Tongue (tissue), 3 donors: ENCODE data around the gene SNRNP70. TPM values are rescaled to one million over a fixed set of nuclear protein-coding genes. Genes with fewer than 3 reads are reported as not detected.
A peak's percentile ranks its signal among the peaks of the same experiment; 100 is the strongest.

Source experiments
- DNase-seq: peaks from one replicate; pipeline ENCODE4 v3.0.0-alpha.2; 2015
- small RNA-seq: library from RNA; depleted of rRNA; stranded (forward); fragments of <200 nt; gene quantifications from one replicate; pipeline ENCODE3, GENCODE V24; 2014; ENCODE audit warnings: low replicate concordance
- total RNA-seq: library from RNA; depleted of rRNA; stranded (reverse); fragments of >200 nt; gene quantifications from one replicate; pipeline ENCODE4 v1.2.3, GENCODE V29; 2014

Gene SNRNP70
- total RNA-seq, 1 donor from 2014 or later: 150 TPM

DNA sequence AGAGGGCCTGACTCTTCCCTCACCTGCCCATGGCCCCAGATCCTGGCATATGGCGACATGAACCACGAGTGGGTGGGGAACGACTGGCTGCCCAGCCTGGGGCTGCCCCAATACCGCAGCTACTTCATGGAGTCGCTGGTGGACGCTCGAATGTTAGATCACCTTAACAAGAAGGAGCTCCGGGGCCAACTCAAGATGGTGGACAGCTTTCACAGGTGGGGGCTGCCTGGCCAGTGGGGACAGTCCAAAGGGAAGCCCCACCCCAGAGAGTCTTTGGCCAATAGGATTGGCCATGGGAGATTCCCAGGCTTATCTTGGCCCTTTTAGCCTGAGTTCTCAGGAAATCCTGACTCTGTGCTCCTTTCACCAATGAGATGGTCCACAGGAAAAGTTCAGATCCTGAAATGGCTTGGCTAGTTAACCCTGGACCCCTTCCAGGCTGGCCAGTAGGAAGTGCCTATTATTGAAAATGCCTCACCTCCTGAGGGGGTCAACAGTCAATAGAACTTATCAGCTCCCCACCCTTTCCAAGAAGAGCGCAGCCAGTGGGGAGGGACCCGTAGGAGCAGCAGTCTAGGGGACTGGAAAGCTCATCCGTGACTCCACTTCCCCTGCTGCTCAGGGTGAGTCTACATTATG, 62.9 kb downstream of the SNRNP70 start:
- DNase-seq: no peak

DNA sequence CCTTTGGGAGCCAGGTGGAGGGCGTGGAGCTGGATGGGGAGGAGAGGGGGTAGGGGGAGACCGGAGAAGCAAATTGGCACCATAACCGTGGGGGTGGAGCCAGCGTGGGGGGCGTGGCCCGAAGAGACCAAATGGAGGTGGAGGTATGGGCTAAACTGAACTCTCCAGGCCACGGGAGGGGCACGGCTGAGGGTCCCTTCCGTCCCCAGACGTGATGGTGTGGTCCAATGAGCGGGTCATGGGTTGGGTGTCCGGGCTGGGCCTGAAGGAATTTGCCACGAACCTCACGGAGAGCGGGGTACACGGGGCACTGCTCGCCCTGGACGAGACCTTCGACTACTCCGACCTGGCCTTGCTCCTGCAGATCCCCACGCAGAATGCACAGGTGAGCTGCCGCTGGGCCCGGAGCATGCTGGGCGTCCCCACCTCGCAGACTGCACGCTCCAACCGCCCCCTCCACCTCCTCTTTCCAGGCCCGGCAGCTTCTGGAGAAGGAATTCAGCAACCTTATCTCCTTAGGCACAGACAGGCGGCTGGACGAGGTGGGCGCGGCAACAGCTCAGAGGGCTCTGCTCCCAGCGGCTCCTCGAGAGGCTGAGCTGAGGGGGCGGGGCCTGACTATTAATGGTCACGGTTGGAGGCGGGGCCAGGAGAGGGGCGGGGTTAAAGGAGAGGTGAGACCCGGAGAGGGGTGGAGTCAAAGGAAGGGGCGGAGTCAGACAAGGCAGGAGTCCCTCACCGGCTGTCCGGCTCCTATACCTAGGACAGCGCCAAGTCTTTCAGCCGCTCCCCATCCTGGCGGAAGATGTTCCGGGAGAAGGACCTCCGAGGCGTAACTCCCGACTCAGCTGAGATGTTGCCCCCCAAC, 63.8 kb downstream of the SNRNP70 start:
- DNase-seq: peak; percentile 99

DNA sequence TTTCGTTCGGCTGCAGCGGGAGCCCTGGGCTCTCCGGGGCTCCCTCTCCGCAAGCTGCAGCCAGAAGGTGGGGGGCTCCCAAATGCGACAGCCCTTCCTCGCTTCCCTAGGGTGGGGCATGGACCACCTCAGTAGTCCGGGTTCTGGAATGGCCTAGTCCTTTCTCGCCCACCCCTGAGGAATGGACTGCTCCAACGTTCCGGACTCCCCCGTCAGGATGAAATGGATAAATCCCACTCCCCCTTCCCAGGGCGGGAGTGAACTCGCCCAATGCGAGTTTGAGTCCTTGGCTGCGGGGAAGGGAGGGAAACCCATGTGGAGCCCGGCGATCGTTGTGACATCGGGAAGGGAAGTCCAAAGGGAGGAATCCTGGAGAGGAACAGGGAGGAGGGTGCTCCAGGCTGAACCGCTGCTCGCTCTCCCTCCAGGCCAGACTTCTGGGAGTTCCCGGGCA, 64.4 kb downstream of the SNRNP70 start:
- DNase-seq: peak; percentile 96

DNA sequence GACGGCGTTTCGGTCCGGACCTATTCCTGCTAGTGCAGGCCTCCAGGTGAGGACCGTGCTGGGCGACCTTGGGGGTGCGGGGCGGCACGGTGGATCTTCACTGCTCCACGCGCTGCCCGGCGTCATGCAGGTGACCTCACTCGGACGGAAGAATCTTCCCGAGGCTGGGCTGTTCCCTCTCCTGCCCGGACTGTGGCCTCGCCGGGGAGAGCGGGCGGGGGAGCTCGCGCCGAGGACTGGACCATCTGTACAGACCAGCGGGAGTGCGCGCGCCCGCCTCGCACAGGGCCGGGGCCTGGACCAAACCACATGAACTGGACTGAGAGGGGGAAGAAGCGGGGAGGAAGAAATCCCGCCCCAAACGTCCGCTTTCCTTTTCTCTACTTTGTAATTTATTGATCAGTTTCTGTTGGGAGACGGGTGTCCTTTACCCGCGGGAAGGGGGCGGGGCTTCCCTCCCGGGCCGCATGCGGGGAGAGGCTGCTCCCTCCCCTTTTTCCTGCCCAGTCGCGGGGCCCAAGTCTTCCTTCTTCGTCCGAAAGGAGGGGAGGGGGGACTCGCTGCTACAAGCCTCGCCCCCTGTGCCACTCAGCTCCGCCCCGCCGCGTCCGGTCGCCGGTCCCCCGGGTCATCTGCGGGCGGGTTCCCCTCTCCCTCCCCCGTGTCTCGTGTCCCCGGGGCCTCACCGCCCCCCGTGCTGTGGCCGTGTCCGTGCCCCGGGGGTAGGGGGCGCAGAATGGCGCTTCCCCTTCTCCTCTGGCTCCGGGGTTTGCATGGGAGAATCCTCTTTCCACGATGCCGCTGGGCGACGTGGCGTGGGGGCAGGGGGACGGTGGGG, 65.1 kb downstream of the SNRNP70 start:
- DNase-seq: peak; percentile 95

DNA sequence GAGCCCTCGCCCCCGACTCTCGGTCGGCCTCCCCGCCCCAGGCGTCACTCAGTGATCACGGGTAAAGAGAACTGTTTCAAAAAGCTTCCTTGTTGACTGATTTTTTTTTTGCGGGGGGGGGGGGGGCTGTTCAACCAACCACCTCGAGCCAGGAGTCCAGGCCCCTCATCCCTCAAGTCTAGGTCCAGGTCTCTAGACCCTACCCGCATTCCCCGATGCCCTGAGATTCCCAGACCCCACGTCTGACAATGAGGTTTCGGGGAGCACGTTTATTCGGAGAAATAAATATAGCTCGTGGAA, 65.6 kb downstream of the SNRNP70 start:
- DNase-seq: no peak

DNA sequence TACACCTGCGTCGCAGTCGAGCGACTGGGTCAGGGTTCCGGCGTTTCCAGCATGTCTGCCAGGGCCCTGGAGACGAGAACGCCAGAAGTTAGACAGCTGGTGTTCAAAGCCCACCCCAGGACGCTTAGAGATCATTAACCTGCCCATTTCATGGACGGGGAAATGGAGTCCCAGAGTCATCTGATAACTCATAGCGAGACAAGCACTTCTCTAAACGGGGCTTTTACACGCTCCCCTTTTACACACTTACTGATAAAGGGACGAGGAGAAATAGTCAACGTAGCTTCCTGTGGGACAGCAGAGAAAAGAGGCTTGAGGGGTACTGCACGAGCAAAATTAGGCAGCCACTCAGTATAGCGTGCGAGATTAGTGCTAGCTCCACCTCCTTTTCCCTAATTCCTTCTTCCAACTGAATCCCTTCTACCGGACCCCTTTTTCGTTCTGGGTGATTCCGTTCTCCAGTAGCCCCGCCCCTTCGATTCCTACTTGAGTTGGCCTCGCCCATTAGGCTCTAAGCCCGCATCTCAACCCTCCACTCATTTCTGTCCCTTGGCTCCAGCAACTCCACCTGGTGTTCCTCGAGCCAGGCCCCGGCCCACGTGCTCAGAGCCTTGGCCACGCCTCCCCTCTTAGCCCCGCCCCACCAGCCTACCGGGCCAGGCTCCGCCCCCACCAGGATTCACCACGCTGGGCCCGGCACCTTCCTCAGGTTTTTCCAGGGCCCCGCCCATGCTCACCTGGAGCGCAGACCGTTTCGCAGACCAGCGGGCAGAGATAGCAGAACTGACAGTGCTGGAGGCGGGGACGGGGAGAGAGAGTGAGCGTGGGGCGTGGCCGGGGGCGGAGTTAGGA, 66.2 kb downstream of the SNRNP70 start:
- DNase-seq: peak; percentile 87

DNA sequence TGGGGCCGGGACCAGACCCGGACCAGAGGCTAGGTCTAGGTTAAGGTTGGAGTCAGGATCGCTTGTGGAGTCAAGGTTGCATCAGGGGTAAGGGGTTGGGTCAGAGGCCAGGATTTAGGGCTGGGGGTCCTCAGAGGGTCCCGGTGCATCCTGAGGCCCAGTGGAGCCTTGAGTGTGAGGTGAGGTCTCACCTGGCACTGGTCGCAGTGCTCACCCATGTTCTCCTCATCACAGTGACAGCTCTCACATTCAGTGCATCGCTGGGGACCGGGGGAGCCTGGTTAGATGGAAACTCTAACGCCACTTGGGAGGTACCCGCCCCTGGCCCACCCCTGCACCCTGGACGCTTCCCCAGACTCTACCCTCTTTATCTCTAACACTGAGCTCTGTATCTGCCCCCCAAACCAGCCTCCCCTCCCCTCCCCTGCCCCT, 66.9 kb downstream of the SNRNP70 start:
- DNase-seq: no peak

DNA sequence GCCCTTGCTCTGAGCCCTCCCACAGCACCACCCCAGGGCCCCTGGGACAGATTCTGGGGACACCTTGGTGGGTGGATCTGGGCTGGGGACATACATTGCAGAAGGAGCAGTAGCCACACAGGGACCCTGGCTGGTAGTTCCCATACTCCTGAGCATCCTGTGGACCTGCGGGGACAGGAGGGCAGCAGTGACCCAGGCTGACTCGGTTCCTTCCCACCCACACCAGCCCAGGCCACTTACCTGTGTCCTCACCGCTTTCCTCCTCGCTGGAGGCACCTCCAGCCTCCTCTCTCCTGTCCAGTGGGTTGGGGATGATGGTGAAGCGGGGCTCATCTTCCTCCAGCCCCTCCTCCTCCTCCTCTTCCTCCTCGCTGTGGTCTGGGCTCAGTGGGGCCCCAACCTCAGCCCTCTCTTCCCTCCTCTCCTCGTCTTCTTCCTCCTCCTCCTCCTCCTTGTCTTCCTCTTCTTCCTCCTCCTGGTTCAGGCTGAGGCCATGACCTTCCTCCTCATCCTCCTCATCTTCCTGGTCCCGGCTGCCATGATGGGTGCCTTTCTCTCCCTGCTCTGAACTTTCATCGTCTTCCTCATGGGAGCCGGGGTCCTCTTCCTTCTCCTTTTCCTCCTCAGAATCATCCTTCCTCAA, 68.0 kb downstream of the SNRNP70 start:
- DNase-seq: no peak

DNA sequence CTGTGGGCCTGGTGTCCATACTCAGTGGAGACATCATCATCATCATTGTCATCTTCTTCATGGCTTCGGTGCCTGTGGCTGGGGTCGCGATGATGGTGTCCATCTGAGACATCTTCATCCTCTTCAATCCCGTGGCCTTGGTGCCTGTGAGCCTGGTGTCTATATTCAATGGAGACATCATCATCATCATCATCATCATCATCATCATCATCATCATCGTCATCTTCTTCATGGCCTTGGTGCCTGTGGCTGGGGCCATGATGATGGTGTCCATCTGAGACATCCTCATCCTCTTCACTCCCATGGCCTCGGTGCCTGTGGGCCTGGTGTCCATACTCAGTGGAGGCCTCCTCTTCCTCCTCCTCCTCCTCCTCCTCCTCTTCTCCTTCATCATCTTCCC, 69.0 kb downstream of the SNRNP70 start:
- no peak for DNase-seq

DNA sequence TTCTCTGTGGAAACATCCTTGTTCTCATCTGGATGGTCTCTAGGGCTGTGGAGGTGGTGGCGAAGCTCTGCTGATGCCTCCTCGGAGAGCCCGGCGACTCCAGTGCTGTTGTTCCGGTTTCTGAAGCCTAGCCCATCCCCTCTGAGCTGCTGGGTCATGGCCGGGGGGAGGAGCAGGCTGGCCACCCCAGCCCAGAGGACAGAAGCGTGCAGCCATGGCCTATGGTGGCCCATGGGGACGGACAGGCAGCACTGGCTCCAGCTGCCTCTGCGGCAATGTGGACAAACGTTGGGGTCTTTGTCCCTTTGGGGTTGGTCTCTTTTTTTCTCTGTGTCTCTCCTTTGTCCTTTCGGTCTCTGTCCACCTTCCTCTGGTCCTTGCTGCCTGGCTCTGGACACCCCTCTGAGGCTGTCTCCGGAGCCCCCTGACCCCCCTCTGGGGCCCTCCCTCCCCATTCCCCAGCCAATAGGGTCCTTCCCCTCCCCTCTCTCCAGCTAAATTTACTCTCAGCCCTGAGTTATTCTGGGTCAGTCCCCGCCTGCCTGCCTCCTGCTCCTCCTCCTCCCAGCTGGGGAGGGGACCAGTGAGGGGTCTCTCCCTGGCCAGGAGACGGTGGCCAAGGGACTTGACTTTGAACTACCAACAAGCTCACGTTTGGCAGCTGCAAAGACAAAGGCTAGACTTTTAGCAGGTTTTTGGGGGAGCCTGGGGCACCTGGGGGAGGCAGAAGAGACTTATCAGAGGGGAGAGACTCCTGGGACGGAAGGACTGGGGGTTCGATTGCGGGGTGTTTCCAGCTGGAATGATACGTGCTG, 70.0 kb downstream of the SNRNP70 start, which contains the start of gene HRC:
Gene HRC (minus strand): TSS at position 392 of the 815 bp plus-strand sequence. CDS start 159 bp downstream, at position 233.
- peak; percentile 87 for DNase-seq

DNA sequence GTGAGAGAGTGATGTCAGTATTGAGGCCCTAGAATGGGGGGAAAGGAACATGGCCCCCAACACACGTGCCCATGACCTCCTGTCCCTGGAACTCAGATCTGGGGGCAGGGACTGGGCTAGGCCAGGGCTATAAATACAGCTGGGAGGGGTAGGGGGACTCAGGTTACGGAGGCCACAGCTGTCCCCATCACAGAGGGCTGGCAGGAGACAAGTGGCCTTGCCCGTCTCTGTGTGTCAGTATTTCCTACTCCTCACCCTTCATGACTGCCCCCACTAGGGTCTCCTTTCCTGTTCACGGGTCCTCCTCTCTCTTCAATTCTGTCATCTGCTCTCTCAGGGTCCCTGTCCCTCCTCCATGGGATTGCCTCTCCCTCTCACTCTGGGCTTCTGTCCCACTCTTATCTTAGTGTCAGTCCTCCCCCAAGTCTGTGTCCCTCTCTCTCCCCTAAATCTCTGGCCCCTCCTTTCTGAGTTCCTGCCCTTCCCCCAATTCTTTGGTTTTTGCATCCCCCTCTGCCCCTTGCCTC, 70.6 kb downstream of the SNRNP70 start:
- DNase-seq: peak; percentile 93

DNA sequence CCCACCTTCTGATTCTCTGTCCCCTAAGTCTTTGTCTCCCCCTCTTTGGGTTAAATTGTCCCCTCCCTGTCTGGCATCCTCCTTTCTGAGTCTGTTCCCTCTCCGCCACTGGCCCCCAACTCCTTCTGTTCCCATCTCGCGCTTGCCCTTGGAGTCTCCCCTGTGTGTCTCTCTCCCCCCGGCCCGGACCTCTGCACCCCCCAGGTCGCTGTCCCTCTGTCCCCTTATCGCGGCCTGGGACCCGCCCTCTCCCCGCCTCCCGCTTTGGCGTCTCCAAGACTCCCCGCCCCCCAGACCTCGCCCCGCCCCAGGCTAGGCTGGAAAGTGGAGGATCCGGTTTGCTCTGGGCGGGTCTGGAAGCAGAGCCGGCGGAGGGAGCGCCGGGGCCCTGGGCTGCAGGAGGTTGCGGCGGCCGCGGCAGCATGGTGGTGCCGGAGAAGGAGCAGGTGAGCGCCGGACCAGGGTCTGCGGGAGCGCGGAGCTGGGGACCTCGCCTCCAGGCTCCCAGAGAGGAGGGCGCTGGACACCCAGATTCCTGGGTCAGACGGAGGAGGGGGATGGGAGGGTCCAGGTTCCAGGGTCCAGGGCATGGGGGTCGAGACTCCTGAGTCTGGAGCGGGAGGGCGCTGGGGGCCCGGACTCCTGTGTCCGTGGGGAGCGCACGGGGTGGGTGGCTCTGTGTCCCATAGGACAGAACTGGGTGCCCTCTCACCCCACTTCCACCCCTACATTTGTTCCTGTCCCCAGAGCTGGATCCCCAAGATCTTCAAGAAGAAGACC, 72.4 kb downstream of the SNRNP70 start, which contains the start of gene TRPM4:
Gene TRPM4 (plus strand): TSS at position 348 of the 780 bp plus-strand sequence. CDS start 75 bp downstream, at position 423.
- DNase-seq: peak; percentile 97

Small RNAs within 50 kb of the gene (small RNA-seq; reads per million reads assigned to genes)
- gene RN7SL708P: not detected

Other genes with a start within 250 kb of the SNRNP70 start
- gene HSD17B14, start 249.0 kb upstream of the SNRNP70 start, total RNA-seq: 1.2 TPM
- gene PLEKHA4, start 216.8 kb upstream of the SNRNP70 start, total RNA-seq: 18.1 TPM
- 64.0 TPM for gene PPP1R15A, start 213.0 kb upstream of the SNRNP70 start, total RNA-seq
- gene TULP2, start 186.7 kb upstream of the SNRNP70 start, total RNA-seq: not detected
- gene NUCB1, start 185.1 kb upstream of the SNRNP70 start, total RNA-seq: 154 TPM
- not detected for gene DHDH, start 151.8 kb upstream of the SNRNP70 start, total RNA-seq
- gene BAX, start 130.6 kb upstream of the SNRNP70 start, total RNA-seq: 22.1 TPM
- gene FTL, start 120.1 kb upstream of the SNRNP70 start, total RNA-seq: 430 TPM
- 88.6 TPM for gene GYS1, start 92.1 kb upstream of the SNRNP70 start, total RNA-seq
- 96.6 TPM for gene RUVBL2, start 91.6 kb upstream of the SNRNP70 start, total RNA-seq
- not detected for gene LHB, start 68.4 kb upstream of the SNRNP70 start, total RNA-seq
- not detected for gene CGB3, start 61.1 kb upstream of the SNRNP70 start, total RNA-seq
- gene CGB2, start 53.6 kb upstream of the SNRNP70 start, total RNA-seq: not detected
- gene CGB1, start 48.6 kb upstream of the SNRNP70 start, total RNA-seq: not detected
- not detected for gene CGB5, start 41.6 kb upstream of the SNRNP70 start, total RNA-seq
- not detected for gene CGB8, start 36.3 kb upstream of the SNRNP70 start, total RNA-seq
- 0.21 TPM for gene CGB7, start 27.7 kb upstream of the SNRNP70 start, total RNA-seq
- 6.5 TPM for gene NTF4, start 20.6 kb upstream of the SNRNP70 start, total RNA-seq
- gene KCNA7, start 12.8 kb upstream of the SNRNP70 start, total RNA-seq: 15.7 TPM
- 6.1 TPM for gene LIN7B, start 28.9 kb downstream of the SNRNP70 start, total RNA-seq
- 0.51 TPM for gene C19orf73, start 33.7 kb downstream of the SNRNP70 start, total RNA-seq
- gene PPFIA3, start 34.1 kb downstream of the SNRNP70 start, total RNA-seq: 9.7 TPM
- gene HRC, start 69.9 kb downstream of the SNRNP70 start, total RNA-seq: 154 TPM
- 28.2 TPM for gene TRPM4, start 72.3 kb downstream of the SNRNP70 start, total RNA-seq
- 0.51 TPM for gene SLC6A16, start 239.7 kb downstream of the SNRNP70 start, total RNA-seq
- 2.3 TPM for gene CD37, start 250.0 kb downstream of the SNRNP70 start, total RNA-seq